RPMI8226 (cell line): ENCODE data around the gene NHP2.
"Not testable (repeated sequence)": the region's sequence is repeated elsewhere in the genome, so short reads cannot be mapped to it uniquely, and the experiment has no call there.

Experiments used
- DNase-seq: peaks from one replicate; pipeline ENCODE4 v3.0.0-alpha.2; 2015

NHP2 gene

GRCh38 chr5:178153530-178154340 lies at the start of gene NHP2:
Gene NHP2 (minus strand): TSS chr5:178153885. CDS start chr5:178153817, 68 bp downstream.
- DNase-seq: peak; percentile 99

DNA sequence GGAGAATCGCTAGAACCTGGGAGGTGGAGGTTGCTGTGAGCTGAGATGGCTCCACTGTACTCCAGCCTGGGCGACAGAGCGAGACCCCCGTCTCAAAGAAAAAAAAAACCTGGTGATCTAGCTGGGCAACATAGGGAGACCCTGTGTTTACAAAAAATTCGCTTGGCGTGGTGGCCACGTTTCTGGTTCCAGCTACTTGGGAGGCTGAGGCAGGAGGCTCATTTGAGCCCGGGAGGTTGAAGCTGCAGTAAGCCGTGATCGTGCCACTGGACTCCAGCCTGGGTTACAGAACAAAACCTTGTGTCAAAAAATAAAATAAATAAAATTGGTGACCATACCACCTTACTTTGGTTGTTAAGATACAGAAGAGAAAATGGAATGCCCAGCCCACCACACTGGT lies 48.9 kb upstream of the NHP2 start:
- DNase-seq: no peak

GRCh38 chr5:178201927-178202235 lies 48.2 kb upstream of the NHP2 start:
- DNase-seq: no peak

- DNase-seq: no peak
These were observed 47.7 kb upstream of the NHP2 start for GRCh38 chr5:178201221-178201926.

GRCh38 chr5:178199581-178200434 lies 46.1 kb upstream of the NHP2 start:
- no peak for DNase-seq

DNA sequence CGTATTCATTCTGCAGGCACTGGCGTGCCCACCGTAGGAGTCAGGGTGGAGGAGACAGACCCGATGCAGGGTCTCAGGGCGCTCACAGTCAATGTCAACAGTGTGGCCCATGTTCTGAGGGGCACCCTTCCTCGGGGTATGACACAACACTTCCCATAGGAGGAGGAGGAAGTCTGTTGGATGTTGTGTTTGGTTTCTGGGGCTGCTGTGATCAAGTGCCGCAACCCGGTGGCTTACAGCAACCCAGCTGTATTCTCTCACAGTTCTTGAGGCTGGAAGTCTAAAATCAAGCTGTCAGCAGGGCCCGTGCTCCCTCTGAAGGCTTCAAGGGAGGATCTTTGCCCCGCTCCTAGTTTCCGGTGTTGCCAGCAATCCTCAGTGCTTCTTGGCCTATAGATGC lies 45.0 kb upstream of the NHP2 start:
- DNase-seq: no peak

DNA sequence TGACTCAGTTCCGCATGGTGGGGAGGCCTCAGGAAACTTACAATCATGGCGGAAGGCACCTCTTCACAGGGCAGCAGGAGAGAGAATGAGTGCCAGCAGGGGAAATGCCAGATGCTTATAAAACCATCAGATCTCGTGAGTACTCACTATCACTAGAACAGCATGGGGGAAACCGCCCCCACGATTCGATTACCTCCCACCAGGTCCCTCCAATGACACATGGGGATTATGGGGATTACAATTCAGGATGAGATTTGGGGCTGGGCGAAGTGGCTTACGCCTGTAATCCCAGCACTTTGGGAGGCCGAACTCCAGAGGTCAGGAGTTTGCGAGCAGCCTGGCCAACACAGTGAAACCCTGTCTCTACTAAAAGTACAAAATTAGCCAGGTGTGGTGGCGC lies 44.5 kb upstream of the NHP2 start:
- not testable (repeated sequence) for DNase-seq

- DNase-seq: no peak
These were observed 43.3 kb upstream of the NHP2 start for GRCh38 chr5:178196986-178197385.

DNA sequence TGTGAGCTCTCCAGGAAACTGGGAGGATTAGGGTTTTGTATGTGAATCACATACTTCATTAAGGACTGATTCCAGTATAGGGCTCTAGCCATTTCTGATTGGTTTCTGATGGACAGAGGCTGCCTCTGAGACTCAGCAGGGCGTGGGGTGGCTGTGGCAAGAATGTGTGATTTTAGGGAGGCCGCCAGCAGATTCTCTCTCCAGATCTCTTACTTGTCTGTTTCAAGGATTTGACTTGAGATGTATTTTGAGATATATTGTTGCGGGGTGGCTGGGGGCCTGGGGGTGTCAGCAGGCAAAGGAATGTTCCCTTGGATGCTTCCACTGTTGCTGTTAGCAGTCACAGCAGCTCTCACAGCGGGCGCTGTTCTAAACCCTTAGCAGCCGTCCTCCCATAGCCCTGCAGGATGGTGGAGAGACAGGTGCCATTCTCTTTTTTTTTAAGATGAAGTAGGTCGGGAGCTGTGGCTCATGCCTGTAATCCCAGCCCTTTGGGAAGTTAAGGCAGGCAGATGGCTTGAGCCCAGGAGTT lies 42.7 kb upstream of the NHP2 start:
- DNase-seq: no peak

DNA sequence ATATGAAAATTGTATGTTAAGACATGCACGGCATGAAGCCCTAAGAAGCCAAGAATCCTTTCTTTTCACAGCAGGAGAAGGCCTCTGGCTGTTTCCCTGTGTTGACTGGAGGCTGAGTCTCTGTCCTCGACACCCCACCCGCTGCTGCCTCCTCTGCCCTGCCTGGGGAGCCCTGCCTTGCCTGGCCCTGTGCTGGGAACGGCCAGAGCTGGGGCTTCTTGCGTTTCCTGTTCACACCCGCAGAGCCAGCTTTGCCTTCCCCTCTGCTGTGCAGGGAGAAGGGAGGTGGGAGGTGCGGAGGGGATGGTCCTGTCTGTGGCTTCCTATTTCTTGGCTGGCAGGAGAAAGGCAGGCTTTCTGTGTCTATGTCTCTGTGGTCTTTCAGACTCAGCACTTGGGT lies 40.3 kb upstream of the NHP2 start:
- no peak for DNase-seq

- no peak for DNase-seq
These were observed 39.6 kb upstream of the NHP2 start for GRCh38 chr5:178193251-178193809.

- no peak for DNase-seq
These were observed 39.1 kb upstream of the NHP2 start for GRCh38 chr5:178192787-178193186.

DNA sequence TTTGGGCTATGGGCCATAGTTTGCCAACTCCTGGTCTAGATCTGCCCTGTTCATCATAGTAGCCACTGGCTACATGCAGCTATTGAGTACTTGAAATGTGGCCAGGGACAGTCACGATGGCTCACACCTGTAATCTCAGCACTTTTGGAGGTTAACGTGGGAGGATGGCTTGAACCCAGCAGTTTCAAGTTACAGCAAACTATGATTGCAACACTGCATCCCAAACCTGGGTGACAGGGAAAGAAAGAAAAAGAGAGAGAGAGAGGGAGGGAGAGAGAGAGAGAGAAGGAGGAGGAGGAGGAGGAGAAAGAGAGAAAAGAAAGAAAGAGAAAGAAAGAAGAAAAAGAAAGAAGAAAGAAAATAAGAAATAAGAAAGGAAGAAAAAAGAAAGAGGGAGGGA lies 38.6 kb upstream of the NHP2 start:
- DNase-seq: peak; percentile 41

DNA sequence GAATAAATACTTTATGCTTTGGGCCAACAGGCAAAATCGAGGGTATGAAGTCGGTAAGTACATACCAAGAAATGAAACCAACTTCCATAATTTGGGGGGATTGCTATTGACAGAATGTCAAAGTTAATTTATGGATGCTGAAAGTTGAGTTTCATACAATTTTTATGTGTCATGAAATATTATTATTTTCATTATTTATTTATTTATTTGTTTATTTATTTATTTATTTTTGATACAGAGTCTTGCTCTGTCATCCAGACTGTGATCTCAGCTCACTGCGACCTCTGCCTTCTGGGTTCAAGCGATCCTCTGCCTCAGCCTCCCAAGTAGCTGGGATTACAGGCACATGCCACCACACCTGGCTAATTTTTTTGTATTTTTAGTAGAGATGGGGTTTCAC lies 38.0 kb upstream of the NHP2 start:
- DNase-seq: no peak

- no peak for DNase-seq
These were observed 35.7 kb upstream of the NHP2 start for GRCh38 chr5:178189433-178189832.

DNA sequence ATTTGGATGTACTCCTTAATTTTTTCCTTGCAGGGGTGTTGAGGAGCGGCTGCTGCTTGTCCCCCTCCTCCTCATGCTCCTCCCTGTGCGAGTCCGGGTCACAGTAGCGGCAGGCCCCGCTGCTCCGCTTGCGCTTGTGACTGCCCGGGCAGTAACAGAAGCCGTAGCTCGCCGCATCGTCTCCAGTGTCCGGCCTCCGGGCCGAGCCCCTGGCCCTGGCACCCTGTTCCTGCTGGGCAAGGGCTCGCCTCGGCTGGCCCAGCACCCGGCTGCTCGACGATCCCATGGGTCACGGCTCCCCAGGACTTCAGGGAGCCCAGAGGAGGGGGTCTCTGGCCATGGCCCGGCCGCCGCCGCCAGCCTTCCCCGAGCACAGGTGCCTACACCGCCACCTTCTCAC lies 33.3 kb upstream of the NHP2 start, which contains the start of gene GMCL2:
Gene GMCL2, minus strand, starts transcription at position 358 of the 400 bp plus-strand sequence. Its CDS starts 72 bp downstream, at position 286.
- DNase-seq: no peak

DNA sequence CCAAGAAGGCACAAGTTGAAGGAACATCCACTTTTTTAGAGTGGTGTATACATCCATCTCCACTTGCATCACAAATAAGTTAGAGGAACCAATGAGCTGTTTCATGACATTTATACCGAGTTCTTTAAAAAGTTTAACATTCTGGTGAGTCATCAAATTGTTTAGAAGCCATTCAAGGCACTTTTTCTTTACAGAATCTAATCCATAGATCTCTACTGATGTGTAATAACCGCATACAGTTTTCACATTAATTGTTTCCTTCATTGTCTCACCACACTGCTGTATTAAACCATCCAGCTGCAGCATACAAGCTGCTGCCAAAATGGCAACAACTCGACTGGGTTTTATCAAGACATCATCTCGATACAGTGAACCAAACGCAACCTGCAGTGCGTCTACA lies 32.7 kb upstream of the NHP2 start:
- DNase-seq: no peak

GRCh38 chr5:178182158-178182876 lies 28.6 kb upstream of the NHP2 start:
- no peak for DNase-seq

GRCh38 chr5:178180141-178180863 lies 26.6 kb upstream of the NHP2 start:
- DNase-seq: peak; percentile 51

GRCh38 chr5:178177569-178177968 lies 23.9 kb upstream of the NHP2 start:
- no peak for DNase-seq

DNA sequence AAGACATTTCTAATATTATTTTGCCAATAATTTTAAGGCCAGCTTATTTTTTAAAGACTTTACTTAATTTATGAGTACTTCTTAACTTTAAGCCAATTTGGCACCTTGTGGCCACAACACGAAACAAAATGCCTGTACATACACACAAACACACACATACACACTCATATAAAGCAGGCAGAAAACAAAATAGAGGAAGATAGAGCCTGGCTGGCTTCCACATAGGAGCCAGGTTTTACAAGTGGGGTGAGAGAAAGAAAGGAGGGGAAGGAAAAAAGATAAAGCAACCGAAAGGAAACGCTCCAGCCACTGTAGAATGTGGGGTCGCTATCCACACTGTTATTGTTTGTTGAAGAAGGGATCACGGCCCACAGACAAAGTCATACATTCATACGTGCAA lies 23.1 kb upstream of the NHP2 start:
- no peak for DNase-seq

DNA sequence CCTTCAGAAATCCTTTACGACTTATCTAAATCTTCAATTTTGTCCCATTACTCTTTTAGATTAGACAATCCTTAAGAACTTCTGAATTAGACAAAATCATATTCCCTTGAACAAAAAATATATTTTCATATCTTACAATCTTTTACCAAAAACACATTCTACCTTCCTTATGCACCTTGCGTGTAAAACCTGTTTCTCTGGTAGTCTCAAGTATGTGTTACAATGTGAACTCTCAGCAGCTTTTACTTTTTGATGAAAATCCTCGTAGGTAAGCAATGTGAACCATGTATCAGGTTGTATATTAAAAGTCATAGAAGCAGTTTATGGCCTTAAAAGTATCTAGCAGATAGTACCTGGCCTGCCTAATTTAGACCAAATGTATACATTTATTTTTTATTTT lies 20.8 kb upstream of the NHP2 start:
- no peak for DNase-seq
